Renal pelvis (tissue), 4 donors: ENCODE results near the gene DLGAP4. TPM values are rescaled to one million over a fixed set of nuclear protein-coding genes. Genes with fewer than 3 reads are reported as not detected.
A peak's percentile ranks its signal among the peaks of the same experiment; 100 is the strongest.

Experiments used
- DNase-seq: peaks from one replicate; pipeline ENCODE4 v3.0.0-alpha.2; 2013
- polyA plus RNA-seq, 3 donors: library from polyadenylated mRNA; unstranded; fragments of 120-200 nt; gene quantifications; one replicate each; pipeline ENCODE4 v1.2.1, GENCODE V29; 2013; ENCODE audit not compliant: insufficient read length in 3 of 3

The DLGAP4 gene
- polyA plus RNA-seq, 3 donors = 68.8 to 72.5 (median 69.3) TPM

DNA sequence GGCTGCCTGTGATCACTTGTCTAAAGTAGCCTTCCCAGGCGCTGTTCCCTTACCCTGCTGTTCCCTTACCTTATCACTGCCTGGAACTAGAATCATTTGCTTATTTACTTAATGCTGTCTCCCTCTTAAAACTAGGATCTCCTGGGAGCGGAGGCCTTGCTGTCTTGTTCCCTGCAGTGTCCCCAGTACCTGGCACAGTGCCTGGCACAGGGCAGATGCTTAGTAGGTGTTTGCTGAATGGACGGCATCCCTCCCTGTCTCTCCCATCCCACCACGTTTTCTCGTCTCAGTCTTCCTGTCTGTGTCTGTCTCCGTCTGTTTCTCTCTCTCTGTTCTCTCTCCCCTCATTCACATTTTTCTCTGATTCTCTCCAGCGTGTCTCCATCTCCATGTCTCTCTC lies 135.3 kb downstream of the DLGAP4 start:
- no peak for DNase-seq

DNA sequence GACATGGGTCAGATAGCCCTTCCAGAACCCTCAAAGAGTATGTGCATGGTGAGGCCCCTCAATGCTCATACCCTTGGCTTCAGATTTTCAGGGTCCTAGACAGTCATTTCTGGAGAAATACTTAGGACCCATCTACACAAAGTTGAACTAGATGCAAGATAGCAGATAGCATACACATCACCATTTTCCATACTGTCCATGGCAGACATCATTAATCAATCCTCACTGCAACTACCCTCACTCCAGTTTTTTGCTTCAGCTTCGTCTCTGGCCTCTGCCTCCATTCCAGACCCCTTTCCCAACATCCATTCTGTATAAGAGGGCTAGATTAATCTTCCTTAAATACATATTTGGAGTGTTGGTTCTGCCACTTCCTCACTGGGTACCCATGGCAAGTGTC lies 139.7 kb downstream of the DLGAP4 start:
- no peak for DNase-seq

DNA sequence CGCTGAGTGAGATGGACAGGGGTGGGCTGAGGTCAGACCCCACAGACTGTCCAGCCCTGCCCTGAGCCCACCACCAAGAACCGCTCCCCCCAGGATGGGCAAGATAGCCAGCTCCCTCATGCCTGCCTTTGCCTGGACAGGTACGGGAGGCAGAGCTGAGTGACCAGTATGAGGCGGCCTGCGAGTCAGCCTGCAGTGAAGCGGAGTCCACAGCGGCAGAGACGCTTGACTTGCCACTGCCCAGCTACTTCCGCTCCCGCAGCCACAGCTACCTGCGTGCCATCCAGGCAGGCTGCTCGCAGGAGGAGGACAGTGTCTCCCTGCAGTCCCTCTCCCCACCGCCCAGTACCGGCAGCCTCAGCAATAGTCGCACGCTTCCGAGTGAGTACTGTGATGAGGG lies 140.4 kb downstream of the DLGAP4 start:
- no peak for DNase-seq

DNA sequence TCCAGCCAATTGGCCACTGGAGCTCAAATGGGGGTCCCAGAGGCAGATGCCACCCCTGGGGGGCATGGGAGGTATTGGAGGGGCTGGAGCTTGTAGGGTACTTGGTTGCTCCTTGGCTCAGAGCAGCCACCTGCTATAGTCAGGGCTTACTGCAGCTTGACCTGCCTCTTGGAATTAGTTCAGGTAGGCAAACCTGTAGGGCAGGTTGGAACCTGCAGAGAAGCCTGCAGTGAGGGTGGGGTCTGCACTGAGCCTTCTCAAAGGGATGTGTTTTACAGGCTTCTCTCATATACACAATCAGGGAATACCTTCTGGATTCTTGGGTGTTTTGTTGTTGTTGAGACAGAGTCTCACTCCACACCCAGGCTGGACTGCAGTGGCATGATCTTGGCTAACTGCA lies 141.0 kb downstream of the DLGAP4 start:
- DNase-seq = peak; percentile 42

DNA sequence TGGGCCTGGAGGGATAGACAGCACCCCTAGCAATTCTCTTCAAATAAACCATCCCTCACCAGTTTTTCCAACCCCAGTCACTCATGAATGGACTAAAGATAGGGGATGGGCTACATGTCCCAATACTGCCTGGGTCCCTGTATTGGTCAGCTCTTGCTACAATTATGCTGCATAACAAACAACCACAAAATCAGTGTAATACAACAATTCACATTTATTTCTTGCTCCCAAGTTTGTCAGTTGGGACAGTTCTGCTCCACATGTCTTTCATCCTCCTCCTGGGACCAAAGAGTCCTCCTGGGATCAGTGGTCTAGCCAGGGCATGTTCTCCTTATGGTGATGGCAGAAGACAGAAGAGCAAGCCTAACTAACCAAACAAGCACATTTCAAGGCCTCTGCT lies 143.5 kb downstream of the DLGAP4 start:
- DNase-seq = no peak

DNA sequence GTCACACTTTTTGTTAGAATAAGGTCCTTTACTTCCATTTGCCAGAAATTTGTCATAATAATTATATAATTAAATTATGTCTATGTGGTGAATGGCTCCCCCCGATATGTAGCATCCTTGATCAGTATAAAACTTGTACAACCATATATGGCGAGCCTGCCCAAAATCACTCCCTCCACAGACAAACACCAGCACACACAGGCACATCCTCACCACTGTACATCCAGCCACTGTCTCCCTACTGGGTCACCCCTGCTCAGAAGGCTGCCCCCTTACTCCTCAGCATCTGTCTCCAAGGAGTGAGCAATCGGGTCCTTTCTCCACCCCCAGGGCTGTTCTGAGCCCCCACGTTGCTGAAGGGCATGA lies 148.2 kb downstream of the DLGAP4 start:
- DNase-seq = no peak

DNA sequence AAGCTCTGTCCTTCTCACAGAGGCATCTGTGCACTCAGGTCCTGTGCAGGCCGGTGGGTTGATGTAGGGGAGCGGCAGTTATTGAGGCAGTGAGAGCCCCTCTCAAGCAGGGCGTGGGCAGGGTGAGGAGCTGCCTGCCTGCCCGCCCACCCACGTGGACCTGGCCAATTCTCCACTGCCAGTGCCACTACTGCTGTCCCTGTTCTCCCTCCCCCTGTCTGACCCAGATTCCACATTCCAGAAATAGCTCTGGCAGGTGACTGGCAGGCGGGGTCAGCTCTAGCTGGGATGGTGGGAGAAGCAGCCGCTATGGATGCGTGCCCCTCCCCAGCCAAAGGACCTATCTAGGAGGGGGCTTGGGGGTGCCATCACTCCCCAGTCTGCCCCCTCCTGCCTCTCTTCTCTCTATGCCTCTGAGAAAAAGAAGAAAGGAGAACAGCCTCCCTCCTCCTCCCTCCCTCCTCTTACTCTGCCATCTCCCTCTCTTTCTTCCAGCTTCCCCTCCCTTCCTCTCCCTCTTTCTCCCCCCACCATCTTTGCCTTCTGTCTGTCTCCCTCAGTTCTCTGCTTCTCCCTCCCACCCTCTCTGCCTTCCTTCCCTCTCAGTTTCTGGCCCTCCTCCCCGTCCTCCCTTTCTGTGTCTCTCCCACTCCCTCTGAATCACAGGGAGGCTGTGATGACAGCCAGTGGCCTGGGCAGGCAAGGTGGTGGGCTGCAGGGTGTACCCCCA lies 148.7 kb downstream of the DLGAP4 start:
- DNase-seq = peak; percentile 75

DNA sequence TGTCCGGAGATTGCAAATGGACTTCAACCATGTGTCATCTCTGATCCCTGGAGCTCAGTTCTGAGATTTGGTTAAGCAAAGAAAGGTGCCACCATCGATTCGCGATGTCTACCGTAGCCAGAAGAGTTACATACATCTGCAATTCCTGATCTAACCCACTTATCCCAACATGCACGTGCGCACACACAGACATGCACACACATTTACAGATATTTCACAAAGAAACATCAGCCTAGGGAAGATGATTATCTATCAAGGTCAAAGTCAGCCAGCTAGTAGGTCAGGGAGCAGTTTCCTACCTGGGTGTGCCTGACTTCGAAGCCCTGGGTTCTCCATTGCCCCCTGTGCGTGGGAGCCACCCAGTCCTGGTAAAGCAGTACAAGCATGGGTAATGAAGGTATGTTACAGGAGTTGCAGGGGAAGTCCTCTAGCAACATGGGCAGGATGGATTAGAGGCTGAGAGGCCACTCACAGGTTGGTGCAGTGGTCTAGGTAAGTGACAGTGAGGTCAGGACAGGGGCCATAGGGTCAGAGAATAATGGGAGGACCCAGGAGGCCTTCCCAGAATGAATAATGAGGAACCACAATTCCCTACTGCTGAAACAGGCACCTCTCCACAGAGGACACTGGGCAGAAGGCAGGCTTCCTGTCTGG lies 150.0 kb downstream of the DLGAP4 start:
- DNase-seq = no peak

DNA sequence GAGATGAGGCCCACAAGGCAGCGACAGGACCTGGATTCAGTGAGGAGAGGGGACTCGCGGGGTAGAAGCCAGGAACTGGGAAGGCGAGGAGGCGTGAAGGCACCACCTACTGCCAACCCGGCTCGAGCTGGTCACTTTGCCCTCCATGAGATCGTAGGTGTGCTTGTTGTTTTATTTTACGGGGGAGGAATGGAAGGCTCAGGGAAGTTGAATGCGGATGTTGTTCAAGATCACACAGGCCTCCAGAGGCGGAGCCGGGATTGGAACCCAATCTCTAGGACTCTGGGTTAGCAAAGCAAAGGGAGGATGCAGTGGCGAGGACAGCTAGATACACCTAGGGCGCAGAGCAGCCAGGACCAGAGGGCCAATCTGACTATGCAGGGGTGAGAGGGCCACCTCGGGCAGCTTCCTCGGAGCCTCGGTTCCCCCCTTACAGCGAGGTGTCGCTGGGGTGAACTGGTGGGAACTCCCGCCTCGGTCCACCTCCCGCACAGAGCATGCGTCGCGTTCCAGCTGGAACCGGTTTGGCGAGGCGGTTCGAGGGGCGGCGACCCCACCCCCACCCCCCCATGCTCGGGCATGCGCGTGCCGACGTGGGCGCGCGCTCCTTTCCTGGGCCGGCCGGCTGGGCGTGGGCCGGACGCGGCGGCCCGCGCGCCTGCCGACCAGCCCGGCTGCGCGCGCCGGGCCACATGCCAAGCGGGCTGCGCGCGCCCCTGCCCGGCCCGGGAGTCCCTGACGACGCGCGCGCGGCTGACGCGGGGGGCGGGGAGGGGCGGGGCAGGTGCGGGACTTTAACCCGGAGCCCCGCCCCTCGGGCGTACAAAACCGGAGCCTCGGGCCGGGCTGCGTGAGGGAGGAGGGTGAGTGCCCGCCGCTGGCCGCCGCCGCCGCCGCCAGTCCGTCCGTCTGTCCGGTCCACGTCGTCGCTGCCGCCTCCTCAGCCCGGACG lies 154.8 kb downstream of the DLGAP4 start:
- peak; percentile 95 for DNase-seq

DNA sequence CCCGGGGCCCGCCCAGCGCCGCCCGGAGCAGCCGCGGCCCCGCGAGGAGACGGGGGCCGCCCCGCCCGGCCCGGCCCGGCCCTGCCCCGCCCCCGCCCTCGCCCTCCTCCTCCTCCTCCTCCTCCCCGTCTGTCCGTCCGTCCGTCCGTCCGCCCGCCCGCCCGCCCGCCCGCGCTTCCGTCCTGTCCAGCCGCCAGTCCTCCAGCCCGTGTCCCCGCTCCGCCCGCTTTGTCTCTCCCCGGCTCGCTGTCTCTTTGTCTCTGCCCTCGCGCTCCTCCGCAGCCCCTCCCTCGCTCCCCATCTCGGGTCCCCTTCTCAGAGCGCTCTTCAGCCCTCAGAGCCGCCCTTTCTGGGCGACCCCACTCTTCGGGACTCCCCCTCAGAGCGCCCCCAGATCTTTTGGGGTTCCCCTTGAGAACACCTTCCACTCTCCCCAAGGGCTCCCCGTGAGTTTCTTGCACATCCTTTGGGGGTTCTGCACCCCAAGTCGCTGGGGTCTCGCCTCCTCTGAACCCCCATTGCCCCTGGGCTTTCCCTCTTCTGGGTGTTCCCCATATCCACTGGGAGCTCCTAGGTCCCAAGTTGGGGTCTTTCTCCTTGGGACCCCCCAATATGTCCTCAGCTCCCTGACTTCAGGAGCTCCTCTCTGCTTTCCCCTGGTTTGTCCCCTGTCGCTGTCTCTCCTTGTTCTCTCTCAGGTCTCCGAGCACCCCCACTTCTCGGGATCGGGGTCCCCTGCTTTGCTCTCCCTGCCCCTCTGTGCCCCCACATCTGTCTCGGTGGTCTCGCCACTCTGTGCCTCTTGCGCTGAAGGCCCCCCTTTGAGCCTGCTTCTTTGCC lies 155.7 kb downstream of the DLGAP4 start:
- peak; percentile 52 for DNase-seq

DNA sequence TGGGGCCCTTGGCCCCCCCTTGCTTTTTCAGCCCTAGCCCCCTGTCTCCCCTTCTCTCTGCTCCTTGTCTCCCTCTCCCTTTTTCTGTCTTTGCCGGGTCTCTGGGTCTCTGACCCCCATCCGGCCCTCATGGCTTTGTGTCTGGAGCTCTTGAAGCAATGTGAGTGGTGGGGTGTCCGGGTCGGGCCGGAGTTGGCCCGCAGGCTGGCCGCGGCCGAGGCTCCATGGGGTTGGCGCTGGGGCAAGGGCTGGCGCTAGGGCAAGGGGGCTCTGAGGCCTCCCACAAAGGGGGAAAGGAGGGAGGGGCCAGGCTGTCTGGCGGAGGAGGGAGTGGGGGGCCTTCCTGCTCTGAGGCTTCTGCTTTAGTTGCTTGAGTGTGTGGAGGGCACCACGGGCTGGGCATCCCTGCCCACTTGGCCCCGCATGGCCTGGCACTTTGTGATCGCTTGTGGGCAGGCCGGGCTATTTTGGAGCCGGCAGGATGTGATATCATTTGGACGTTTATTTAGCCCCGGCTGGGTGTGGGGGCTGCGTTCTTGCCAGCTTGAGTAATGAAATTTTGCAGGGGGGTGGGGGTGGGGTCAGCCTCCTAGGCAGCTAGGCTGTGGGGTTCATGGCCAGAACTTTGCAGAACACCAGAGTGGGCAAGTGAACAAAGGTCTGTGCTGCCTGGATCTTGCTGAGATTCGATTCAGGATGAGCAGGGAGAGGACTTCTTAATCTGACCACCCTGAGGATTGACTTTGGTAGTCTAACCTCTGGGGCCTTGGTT lies 156.5 kb downstream of the DLGAP4 start:
- DNase-seq = peak; percentile 54

DNA sequence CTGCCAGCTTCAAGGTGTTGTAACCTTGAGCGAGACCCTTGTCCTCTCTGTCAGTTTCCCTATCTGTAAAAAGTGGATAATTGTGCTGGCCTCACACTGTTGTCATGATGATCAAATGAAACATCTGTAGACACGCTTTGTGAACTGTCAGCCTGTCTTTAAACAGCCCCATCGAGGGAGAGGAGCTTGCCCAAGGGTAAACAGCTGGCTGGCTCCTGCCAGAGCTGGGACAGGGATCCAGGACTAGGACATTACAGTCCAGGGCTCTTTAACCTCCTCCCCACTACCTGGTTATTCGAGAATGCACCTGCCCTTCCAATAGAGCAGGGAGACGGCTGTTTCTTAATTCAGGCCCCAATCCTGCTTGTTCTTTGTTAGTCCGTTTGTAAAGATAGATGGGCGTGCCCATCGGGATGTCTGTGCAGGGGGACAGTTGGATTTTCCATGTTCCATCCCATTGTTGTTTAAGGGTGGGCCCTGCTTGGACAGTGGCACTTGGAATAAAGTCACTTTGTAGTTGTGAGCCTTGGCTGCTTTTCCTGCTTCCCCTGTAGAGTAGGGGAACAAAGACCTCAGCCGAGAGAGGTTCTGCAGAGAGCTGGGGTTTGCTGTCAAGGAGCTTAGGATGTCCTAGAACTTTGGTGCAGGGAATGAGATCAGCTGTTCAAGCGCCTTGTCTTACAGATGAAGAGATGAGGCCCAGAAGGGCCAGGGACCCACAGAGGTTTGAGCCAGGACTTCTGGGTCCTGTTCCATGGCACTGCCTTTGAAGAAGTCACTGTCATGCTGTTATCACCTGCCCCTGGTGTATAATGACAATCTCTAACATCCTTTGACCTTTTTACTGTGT lies 157.3 kb downstream of the DLGAP4 start:
- no peak for DNase-seq

DNA sequence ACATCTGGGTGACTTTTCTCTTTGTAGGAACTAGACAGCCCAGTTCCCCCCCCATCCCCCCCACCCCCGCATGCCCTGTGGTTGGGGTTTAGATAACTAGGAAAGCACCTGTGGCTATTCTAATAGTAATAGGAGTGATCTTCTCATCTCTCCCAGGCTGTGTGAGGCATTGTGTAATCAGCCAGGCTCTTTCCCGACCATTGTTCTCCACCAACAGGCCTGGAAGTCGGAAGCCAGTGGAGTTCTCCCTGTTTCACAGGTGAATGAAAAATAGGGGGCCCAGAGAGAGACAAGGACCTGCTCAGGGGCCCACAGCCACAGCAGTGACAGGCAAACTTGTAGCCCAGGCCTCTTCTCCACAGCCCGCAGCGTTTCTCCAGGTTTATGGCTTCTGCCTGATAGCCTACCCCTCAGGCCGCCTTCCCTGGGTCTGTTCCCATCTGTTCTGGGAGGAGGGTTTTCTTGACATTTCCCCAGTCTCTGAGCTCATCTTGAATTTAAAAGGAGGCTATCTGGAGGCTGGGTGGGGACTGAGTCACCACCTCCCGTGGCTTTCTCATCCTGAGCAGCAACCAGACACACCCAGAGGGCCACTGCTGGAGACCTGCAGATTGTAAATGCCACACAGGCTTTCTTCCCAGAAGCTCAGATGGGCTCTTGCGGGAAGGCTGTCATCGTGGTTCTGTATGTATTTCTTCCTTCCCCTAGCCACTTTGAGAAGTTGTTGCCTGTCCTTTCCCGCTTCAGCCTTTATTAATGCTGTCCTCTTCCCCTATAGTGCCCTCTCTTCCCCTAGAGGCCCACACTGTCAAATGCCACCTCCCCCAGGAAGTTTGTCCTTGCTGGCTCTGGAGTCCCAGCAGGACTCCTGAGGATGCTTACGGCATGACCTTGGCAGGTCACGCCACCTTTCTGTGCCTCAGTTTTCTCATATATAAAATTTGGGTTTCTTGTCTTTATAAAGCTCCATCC lies 159.3 kb downstream of the DLGAP4 start:
- DNase-seq = no peak

DNA sequence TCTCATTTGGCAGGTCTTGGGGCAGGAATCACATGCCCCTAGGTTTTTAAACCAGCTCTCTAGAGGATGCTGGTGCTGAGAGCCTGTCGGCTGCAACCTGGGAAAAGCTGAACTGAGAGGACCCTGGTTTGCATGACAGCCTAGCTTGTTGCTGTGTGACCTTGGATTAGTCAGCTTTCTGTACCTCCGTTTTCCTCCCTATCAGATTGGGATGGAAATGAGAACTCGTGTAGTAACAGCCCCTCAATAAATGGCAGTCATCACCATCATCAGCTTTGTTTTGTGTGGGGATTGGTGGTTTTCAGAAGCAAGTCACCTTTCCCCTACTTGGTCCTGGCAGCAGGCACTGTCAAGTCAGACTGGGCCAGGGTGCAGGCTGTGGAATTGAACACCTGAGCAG lies 159.9 kb downstream of the DLGAP4 start:
- no peak for DNase-seq

DNA sequence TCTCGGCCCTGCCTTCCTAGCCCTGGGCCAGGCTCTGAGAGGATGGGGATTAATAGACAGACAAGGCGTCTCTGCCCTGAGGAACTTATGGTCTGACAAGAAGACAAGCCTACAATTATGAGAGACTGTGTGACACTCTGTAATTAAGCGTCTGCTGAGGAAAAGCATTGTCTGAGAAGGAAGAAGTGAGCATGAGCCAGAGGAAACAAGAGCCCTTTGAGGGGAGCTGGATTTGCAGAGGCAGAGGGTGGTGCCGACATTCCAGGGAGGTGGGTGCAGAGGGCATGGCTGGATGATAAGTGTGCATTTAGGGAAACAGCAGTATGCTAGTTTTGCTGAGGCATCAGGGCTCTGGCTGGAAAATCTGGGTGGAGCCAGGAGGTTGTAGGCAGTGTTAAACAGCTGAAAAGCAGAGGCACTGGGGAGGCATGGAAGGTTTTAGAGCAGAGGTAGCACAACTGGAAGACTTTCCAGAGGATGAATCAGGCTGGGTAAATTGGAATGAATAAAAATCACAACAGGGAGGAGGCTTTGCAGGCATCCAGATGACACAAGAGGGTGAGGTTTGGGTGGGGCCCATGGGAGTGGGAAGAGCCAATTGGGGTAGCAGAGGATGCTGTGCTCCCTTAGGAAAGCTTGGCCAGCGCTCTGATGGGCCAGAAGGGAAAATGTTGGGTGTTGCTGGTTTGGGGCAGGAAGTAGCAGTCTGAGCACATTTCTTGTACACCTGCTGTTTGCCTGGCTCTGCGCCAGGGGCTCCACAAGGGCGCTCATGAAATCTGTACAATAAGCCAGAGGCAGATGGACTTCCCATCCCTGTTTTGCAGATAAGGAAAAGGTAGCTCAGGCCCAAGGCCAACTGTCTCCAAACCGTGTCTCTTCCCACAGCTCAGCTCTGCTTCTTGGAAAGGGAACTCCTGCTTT lies 161.2 kb downstream of the DLGAP4 start:
- DNase-seq = no peak

DNA sequence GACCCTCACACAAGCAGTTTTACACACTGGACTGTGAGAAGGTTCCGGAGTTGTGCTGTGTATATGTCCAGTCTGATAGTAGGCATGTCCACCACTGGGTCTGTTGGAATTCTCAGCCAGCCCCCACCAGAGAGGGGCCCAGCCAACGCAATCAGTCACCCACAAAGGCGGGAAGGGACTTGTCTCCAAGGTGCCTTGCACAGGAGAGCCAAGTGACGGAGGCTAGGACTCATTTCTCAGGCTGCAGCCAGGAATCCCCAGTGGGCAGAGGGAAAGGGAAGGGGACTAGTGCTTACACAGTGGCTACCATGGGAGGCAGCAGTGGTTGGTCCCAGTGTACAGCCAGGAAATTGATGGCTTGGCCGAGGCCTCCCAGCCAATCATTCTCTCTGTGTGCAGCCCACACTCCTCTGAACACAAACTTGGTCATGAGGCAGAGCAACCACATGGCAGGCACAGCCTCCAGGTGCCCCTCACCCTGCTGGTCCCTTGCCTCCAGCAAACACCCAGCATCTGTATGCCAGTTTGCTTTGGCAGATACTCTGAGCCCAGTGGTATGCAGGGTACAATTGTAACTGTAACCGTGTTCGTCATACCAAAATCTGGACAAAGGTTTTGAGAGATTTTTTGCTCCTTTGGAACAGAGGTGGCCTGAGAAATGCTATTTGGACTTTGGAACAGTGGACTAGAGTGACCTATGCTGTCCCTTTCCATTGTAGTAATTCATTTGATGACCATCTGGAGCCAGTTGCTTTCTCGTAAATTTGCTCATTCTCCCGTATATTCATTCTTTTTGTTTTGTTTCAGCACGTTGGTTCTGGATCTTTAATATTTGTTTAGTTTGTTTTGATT lies 162.2 kb downstream of the DLGAP4 start:
- no peak for DNase-seq

DNA sequence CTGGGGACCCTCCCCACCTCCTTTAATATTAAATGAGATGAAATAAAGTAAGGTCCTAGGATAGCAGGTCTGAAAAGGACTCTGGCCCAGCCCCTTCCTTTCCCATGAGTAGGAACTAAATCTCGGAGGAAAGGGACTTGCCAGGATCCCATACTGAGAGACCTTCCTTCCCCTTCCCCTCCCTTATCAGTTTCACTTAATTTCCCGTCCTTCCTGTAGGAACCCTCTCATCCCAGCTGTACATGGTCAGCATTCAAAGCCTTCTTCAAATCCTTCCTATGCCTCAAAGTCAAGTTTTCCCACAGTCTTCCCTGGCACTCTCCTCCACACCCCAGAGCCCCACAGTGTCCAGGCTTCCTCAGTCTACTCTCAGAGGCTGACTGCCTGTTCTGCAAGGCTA lies 163.8 kb downstream of the DLGAP4 start:
- no peak for DNase-seq
